Measurements from ENCODE around the gene ZNF469. TPM values are rescaled to one million over a fixed set of nuclear protein-coding genes. Genes with fewer than 3 reads are reported as not detected.

Gene ZNF469, protein sequence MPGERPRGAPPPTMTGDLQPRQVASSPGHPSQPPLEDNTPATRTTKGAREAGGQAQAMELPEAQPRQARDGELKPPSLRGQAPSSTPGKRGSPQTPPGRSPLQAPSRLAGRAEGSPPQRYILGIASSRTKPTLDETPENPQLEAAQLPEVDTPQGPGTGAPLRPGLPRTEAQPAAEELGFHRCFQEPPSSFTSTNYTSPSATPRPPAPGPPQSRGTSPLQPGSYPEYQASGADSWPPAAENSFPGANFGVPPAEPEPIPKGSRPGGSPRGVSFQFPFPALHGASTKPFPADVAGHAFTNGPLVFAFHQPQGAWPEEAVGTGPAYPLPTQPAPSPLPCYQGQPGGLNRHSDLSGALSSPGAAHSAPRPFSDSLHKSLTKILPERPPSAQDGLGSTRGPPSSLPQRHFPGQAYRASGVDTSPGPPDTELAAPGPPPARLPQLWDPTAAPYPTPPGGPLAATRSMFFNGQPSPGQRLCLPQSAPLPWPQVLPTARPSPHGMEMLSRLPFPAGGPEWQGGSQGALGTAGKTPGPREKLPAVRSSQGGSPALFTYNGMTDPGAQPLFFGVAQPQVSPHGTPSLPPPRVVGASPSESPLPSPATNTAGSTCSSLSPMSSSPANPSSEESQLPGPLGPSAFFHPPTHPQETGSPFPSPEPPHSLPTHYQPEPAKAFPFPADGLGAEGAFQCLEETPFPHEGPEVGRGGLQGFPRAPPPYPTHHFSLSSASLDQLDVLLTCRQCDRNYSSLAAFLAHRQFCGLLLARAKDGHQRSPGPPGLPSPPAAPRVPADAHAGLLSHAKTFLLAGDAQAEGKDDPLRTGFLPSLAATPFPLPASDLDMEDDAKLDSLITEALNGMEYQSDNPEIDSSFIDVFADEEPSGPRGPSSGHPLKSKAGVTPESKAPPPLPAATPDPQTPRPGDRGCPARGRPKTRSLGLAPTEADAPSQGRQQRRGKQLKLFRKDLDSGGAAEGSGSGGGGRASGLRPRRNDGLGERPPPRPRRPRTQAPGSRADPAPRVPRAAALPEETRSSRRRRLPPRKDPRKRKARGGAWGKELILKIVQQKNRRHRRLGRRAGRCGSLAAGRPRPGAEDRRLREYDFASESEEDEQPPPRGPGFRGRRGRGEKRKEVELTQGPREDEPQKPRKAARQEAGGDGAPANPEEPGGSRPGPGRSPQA (N-terminal part only)
- total RNA-seq: under 1 TPM; 0.07 to 0.54 TPM

DNA sequence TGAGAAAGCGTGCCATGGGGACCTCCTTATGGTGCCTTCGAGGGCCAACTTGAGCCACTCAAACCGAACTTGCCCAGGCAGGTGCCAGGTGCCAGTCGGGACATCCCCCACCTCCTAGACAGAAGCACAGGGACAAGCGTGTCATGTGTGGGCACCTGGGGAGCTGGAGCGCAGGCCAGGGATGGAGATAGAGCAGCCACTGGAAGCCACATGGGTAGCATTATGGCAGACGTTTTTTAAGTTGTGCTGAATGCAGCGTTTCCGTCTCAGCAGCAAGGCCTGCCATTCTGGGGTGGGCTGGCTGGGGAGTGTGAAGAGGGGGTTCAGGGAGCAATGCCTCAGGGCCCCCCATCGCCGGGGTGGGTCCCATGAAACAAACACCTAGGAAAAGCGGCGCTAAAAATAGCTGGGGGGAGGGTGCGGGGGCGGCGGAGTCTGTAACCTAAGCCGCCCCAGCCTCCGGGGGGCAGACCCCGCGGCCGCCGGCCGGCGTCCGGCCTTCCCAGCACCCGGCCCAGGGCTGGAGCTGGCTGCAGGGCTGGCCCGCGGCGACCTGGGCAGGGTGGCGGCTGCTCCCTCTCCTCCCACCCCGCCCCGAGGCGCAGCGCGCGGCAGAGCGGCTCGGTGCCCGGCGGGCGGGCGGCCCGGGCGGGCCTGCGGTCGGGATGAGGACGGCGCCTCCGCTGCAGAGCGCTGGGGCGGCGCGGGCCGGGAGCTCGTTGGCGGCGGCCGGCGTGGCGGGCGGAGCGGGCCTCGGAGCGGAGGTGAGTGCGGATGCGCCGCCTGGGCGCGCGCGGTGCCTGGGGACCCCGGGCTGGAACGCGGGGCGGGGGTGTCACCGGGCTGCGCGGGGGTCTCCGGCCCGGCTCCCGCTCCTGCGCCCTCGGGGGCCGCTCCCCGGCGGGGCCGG lies at the start of gene ZNF469:
ZNF469 (plus strand) TSS at position 469 of the 910 bp plus-strand sequence. CDS start 44,512 bp downstream, outside the sequence.
- ATAC-seq (peak in 1 of 2 donors; percentile 37), DNase-seq (ENCODE audit: low spot score in 2 of 2) (no peak)
- Mint-ChIP-seq H3K36me3 (no peaks in the 10 kb centered on the region), H3K27ac (no peak within 1 kb of the TSS), H3K9me3 (no peaks in the 10 kb centered on the region)

DNA sequence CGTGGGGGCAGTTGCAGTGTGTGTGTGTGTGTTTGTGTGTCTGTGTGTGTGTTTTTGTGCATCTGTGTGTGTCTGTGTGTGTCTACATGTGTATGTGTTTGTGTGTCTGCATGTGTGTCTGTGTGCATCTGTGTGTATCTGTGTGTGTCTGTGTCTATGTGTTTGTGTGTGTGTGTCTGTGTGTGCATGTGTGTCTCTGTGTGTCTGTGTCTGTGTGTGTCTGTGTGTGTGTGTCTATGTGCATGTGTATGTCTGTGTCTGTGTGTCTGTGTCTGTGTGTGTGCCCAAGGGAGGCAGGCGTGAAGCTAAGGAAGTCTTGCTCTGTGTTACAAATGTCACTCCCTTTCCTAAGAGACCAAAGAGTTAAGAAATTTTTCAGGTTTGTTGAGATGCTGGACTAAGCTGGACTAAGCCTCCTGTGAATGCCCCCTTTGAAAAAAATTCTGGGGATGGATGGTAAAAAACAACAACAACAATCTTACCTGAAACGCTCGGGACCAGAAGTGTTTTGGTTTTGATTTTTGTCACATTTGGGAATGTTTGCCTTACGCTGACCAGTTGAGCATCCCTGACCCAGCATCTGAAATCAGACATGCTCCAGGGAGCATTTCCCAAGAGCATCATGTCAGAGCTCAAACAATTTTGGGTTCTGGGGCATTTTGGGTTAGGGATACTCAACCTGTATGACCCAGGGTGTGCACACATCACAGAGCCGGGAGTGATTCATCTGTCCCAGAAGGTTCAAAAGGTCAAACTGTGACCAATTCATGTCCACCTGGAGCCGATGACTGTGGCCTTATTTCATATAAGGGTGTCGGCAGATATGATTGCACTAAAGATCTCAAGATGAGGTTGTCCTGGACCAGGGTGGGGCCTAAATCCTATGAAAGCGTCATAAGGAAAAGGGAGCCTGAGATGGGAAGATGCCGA lies 48.6 kb upstream of the ZNF469 start:
- no peaks in the 10 kb centered on the region for H3K36me3 Mint-ChIP-seq
- H3K9me3 Mint-ChIP-seq: peaks cover 3 to 5% of the 10 kb centered on the region in 2 donors
- DNase-seq (ENCODE audit: low spot score in 2 of 2) (no peak), ATAC-seq (peak in 1 of 2 donors; percentile 28)
- no peak overlapping the region for H3K27ac Mint-ChIP-seq

DNA sequence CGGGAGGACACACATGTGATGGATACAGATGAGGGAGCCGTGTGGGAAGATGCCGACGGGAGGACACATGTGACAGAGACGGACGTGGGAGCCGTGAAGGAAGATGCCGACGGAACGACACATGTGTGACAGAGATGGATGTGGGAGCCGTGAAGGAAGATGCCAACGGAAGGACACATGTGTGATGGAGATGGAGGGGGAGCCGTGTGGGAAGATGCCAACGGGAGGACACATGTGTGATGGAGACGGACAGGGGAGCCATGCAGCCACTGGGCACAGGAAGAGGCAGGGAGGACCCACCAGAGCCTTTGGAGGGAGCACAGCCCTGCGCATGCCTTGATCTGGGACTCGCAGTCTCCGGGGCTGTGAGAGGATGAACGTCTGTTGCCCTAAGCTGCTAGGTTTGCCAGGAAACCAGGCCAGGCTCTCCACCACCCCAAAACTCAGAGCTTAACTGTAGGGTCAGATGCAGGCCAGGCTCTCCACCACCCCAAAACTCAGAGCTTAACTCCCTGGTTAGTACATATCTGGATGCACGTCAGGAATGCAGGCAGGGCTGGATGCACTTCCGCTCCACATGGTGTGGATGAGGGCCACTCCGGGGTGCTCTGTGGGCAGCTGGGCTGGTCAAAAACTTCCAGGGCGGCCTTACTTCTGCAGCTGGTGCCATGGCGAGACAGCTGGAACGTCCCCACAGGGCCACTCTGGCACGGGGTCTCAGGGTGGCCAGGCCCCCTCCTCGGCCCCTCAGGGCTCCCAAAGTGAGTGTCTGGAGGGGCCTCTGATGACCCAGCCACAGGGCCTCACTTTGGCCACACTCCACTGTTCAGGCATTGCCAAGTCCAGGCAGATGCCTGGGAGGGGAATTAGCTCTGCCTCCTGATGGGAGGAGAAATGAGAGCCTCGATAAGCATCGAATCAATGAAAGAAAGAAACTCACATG lies 47.7 kb upstream of the ZNF469 start:
- Mint-ChIP-seq H3K36me3 (no peaks in the 10 kb centered on the region), H3K9me3 (peaks cover 3 to 5% of the 10 kb centered on the region in 2 donors), H3K27ac (no peak overlapping the region)
- no peak for DNase-seq (ENCODE audit: low spot score in 2 of 2)
- no peak for ATAC-seq

DNA sequence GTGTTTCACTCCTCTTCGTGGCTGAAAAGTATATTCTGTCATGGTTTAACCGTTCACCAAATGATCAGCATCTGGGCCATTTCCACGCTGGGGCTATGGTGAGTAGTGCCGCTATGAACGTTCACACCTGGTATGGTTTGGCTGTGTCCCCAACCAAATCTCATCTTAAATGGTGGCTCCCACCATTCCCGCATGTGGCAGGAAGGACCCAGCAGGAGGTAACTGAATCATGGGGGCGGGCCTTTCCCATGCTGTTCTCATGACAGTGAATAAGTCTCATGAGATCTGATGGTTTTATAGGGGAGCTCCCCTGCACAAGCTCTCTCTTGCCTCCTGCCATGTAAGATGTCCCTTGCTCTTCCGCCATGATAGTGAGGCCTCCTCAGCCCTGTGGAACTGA lies 45.7 kb upstream of the ZNF469 start:
- ATAC-seq: no peak
- H3K9me3 Mint-ChIP-seq: peaks cover 3 to 5% of the 10 kb centered on the region in 2 donors
- H3K36me3 Mint-ChIP-seq: no peaks in the 10 kb centered on the region

DNA sequence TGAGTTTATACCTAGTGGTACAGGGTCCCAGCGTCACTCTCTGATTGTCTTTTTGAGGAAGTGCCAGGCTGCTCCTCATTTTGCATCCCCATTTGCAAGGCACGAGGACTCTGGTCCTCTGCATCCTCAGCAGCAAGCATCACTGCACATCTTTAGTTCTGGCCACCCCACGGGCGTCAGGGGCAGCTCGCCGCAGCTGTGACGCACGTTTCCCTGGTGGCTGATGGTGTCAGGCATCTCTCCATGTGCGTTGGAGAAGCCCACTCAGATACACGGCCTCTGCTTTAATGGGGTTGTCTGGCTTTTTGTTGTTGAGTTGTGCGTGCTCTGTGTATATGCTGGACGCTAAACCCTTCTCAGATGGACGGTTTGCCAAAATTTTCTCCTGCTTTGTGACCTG lies 45.2 kb upstream of the ZNF469 start:
- Mint-ChIP-seq H3K27ac (no peak overlapping the region), H3K9me3 (peaks cover 3 to 5% of the 10 kb centered on the region in 2 donors), H3K36me3 (no peaks in the 10 kb centered on the region)
- no peak for ATAC-seq
- DNase-seq (ENCODE audit: low spot score in 2 of 2): no peak

More for the DNA sequence above, 45.7 kb upstream of the ZNF469 start:
- no peak for DNase-seq (ENCODE audit: low spot score in 2 of 2)
- no peak overlapping the region for H3K27ac Mint-ChIP-seq

DNA sequence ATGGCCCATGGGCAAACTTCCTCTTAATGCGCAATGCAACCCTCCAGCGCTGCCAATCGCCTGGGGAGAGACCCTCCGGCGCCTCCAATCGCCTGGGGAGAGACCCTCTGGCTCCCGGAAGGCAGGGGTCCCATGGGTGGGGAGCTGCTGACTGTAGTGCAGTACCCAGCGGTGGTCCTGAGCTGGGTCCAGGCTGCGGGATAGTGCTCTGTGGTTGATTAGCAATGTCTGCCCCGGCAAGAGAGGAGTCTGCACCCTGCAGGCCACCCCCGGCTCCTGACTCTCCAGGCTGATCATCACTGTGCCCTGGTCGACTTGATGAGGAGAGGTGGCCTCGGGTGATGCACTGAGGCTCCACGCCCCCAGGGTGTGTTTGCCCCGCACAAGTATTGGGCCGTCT lies 44.6 kb upstream of the ZNF469 start:
- ATAC-seq: peak in 1 of 2 donors; percentile 32
- no peak overlapping the region for H3K27ac Mint-ChIP-seq
- peak in 1 of 2 donors; percentile 22 for DNase-seq (ENCODE audit: low spot score in 2 of 2)
- H3K9me3 Mint-ChIP-seq: peaks cover 3 to 5% of the 10 kb centered on the region in 2 donors
- H3K36me3 Mint-ChIP-seq: no peaks in the 10 kb centered on the region

DNA sequence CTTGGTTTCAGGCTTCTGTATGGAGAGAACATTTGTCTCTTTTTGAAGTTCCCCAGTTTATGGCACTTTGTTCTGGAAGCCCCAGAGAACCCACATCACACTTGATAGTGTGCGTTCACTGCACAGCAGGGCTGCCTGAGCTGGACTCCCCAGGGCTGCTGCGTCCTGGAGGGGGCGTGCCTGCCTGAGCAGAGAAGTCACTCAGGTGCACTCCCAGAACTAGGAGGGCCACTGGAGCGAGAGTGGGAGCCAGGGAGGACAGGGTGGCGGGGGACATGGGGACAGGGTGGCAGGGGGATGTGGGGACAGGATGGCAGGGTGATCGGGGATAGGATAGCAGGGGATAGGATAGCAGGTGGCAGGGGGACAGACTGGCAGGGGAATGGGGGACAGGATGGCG lies 43.9 kb upstream of the ZNF469 start:
- ATAC-seq (no peak), DNase-seq (ENCODE audit: low spot score in 2 of 2) (no peak)
- no peak overlapping the region for H3K27ac Mint-ChIP-seq
- H3K36me3 Mint-ChIP-seq: no peaks in the 10 kb centered on the region
- H3K9me3 Mint-ChIP-seq: peaks cover 3 to 5% of the 10 kb centered on the region in 2 donors

DNA sequence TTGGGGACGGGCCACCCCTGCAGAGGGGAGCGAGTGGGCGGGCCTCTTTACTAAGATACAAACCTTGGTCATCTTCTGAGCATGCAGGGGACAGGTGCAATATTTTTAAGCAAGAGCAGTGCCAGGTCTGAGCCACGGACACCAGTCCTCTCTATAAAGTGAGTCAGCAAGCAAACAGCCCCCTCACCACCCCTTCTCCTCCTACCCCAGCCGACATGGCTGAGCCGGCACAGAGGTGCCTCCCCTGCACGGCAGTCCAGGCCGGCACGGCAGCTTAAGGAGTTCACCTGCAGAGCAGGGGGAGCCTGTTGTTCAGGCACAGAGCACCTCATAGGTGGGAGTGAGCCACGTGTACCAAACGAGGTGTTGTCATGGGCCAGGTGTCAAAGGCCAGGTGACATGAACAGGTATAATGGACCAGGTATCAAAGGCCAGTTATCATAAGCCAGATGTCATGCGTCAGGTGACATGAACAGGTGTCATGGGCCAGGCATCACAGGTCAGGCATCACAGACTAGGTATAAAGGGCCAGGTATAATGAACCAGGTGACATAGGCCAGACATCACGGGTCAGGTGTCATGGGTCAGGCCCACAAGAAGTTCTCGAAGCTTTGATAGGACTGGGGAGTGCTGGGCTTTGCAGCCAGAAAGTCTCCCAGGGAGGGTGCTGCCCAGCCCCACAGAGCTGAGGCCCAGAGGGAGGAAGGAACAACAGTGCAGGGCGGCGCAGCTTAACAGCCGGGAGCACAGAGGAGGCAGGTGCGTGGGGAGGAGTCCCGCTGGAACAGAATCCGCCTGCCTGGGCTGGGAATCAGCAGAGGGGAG lies 42.6 kb upstream of the ZNF469 start:
- ATAC-seq (no peak), DNase-seq (ENCODE audit: low spot score in 2 of 2) (no peak)
- Mint-ChIP-seq H3K9me3 (peaks cover 3 to 5% of the 10 kb centered on the region in 2 donors), H3K36me3 (no peaks in the 10 kb centered on the region), H3K27ac (peak overlapping the region in 1 of 2 donors; percentile 72)

DNA sequence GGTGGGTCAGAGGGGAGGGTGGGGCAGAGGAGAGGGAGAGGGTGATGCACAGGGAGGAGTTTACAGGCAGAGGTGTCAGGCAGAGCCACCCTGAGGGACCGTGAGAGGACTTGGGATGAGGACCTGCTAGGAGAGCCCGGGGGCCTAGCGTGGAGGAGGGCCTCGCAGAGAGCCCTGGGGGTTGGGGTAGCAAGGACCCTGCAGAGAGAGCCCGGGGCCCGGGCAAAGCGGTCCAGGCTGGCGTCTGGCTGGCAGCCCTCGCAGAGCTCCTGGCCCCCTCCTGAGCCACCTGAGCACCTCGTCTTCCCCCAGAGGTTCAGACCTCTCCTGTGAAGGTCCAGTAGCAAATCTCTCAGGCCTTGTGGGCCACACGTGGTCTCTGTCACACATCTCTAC lies 42.0 kb upstream of the ZNF469 start:
- H3K36me3 Mint-ChIP-seq: no peaks in the 10 kb centered on the region
- ATAC-seq (no peak), DNase-seq (ENCODE audit: low spot score in 2 of 2) (no peak)
- no peak overlapping the region for H3K27ac Mint-ChIP-seq
- H3K9me3 Mint-ChIP-seq: peaks cover 3 to 5% of the 10 kb centered on the region in 2 donors

DNA sequence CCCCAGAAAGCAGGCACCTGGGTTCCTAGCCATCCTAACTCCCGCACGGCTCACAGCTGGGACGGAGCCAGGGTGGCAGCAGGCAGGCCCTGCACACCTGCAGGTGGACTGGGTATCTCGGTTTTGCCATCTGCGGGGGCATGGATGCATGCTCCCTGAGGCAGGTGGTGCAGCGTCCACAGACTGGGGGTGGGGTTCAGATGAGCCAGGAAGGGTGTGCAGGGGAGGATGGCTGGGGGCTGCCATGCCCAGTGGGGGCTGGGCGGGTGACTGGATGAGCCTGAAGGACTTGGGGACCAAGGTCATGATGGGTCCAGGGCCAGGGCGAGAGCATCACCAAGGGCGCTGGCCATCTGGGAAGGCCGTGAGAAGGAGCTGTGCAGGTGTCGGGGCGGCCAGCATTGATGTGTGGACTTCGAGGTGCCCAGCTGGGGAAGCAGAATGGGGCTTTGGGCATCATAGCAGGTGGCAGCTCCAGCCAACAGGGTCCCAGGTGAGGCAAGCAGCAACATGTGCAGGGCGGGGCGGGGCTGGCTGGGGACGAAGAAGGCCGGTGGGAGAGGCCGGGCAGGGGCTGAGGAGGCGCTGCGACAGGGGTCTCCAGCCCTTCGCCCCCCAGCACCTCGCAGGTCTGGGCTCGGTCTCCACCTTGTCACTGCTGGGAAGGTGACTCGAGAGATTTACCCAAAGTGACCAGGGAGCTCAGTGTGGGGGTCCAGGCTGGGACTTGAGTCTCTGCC lies 41.0 kb upstream of the ZNF469 start:
- DNase-seq (ENCODE audit: low spot score in 2 of 2): no peak

DNA sequence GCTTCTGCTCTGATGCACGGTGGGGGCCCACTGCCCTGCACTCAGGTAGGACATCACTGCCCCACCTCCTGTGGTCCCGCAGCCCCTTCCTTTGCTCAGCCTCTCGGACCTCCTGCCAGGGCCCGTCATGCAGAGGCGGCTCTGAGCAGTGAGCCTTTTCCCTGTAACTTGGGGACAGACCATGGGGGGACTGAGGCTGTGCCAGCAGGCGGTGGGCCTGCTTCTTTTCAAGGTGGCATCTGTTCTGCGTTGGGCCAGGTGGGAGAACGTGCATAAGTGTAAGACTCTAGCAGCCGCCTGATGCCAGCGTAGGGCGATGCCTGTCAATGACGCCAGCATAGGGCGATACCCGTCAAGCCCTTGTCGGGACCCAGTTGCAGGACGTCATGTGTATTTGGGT lies 40.3 kb upstream of the ZNF469 start:
- no peak overlapping the region for H3K27ac Mint-ChIP-seq
- no peak for ATAC-seq
- no peak for DNase-seq (ENCODE audit: low spot score in 2 of 2)
- no peaks in the 10 kb centered on the region for H3K9me3 Mint-ChIP-seq
- H3K36me3 Mint-ChIP-seq: no peaks in the 10 kb centered on the region

More for the DNA sequence above, 41.0 kb upstream of the ZNF469 start:
- Mint-ChIP-seq H3K27ac (no peak overlapping the region), H3K9me3 (no peaks in the 10 kb centered on the region), H3K36me3 (no peaks in the 10 kb centered on the region)
- no peak for ATAC-seq

DNA sequence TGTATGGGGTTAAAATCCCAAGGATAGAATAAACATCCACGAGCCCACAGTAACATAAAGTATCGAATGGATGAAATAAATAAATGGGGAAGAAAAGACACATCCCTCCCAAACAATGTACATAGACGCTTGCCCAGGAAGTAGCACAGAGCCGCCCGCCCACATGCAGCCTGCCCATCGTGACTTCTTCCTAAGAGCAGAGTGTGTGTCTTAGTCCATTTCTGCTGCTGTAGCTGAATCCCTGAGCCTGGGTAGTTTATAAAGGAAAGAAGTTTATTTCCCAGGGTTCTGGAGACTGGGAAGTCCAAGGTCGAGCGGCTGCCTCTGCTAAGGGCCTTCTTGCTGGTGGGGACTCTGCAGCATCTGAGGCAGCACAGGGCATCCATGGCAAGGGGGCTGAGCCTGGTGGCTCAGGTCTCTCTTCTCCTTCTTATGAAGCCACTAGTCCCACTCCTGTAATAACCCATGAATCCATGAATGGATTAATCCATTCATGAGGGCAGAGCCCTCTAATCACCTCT lies 39.4 kb upstream of the ZNF469 start:
- DNase-seq (ENCODE audit: low spot score in 2 of 2) (no peak), ATAC-seq (no peak)
- no peaks in the 10 kb centered on the region for H3K36me3 Mint-ChIP-seq
- no peaks in the 10 kb centered on the region for H3K9me3 Mint-ChIP-seq
- H3K27ac Mint-ChIP-seq: no peak overlapping the region

All from activated naive CD4-positive, alpha-beta T cell treated with anti-CD3 and anti-CD28 coated beads, Interleukin-2, amount 50 U/mL, for 72 hours (primary cell).